B cell (primary cell): ENCODE results near the gene SSBP3. TPM values are rescaled to one million over a fixed set of nuclear protein-coding genes. Genes with fewer than 3 reads are reported as not detected.

Source experiments
- ATAC-seq: fragments of 200-7000 bp; cut with Tn5 transposase; one replicate; pipeline ENCODE4 v1.10.0; 2021; ENCODE audit warnings: low read depth, mild to moderate bottlenecking, moderate number of reproducible peaks, moderate library complexity
- CTCF ChIA-PET: fragments of 350-600 bp; sonication (Branson Sonifier 250); formaldehyde crosslinking; loops from one replicate; lab custom pipeline; 2021; ENCODE audit warnings: antibody characterized with exemption, inconsistent platforms; lab: Charles Lee
- POLR2A ChIA-PET: fragments of 350-600 bp; sonication (Branson Sonifier 250); formaldehyde crosslinking; loops from one replicate; lab custom pipeline; 2021; ENCODE audit warnings: antibody characterized with exemption; lab: Charles Lee
- DNase-seq: peaks from one replicate; pipeline ENCODE4 v3.0.0; 2013
- H2AFZ ChIP-seq: 2 replicates; pipeline ENCODE4 v1.6.1; 2012; ENCODE audit warnings: mild to moderate bottlenecking, low read depth, low read length; ENCODE audit not compliant: insufficient read depth, poor library complexity, severe bottlenecking
- H3K27ac ChIP-seq, 2 donors: 1 replicate in 1 of 2; 2 replicates in 1 of 2; pipeline ENCODE4 v1.5.1; 2012 to 2013; ENCODE audit warnings: low read length in 2 of 2, mild to moderate bottlenecking in 2 of 2, moderate library complexity in 1 of 2
- H3K27me3 ChIP-seq, 4 experiments: fragments of 200-600 bp in 1 of 4; sonication (generic) in 1 of 4; replicated peaks in 1 of 4; 1 replicate in 2 of 4; 2 replicates in 2 of 4; pipeline versions ENCODE4 v1.6.1 to v1.7.0; 2013 to 2016; ENCODE audit warnings: low read length in 3 of 4, mild to moderate bottlenecking in 2 of 4, mixed read lengths in 1 of 4, moderate library complexity in 1 of 4; ENCODE audit not compliant: insufficient read depth in 4 of 4, control insufficient read depth in 3 of 4; ENCODE audit errors: control extremely low read depth in 1 of 4
- H3K36me3 ChIP-seq, 2 experiments: replicated peaks in 1 of 2; 1 replicate in 1 of 2; 2 replicates in 1 of 2; pipeline versions ENCODE4 v1.6.1 to v1.7.1; 2013; ENCODE audit warnings: low read length in 1 of 2; ENCODE audit not compliant: insufficient read depth in 2 of 2, control insufficient read depth in 1 of 2; ENCODE audit errors: control extremely low read depth in 1 of 2, extremely low read depth in 1 of 2
- H3K4me1 ChIP-seq, 2 donors: fragments of 200-600 bp in 1 of 2; sonication (generic) in 1 of 2; 1 replicate in 1 of 2; 2 replicates in 1 of 2; pipeline versions ENCODE4 v1.5.1 to v1.6.1; 2013 to 2017; ENCODE audit warnings: low read length in 2 of 2; ENCODE audit not compliant: control insufficient read depth in 2 of 2, insufficient read depth in 2 of 2
- H3K4me2 ChIP-seq: replicated peaks from 2 replicates; pipeline ENCODE3; 2012; ENCODE audit warnings: mild to moderate bottlenecking, low read depth, low read length; ENCODE audit not compliant: poor library complexity, severe bottlenecking
- H3K4me3 ChIP-seq, 5 experiments: fragments of 200-600 bp in 1 of 5; sonication (generic) in 1 of 5; 1 replicate in 3 of 5; 2 replicates in 2 of 5; pipeline versions ENCODE4 v1.5.1 to v1.7.0; 2011 to 2016; ENCODE audit warnings: low read length in 4 of 5, mild to moderate bottlenecking in 4 of 5, low read depth in 2 of 5, control low read depth in 1 of 5, moderate library complexity in 1 of 5; ENCODE audit not compliant: insufficient read depth in 1 of 5; ENCODE audit errors: control extremely low read depth in 1 of 5, extremely low read depth in 1 of 5
- H3K79me2 ChIP-seq: fragments of 200-600 bp; sonication (generic); one replicate; pipeline ENCODE4 v1.6.0; 2016; ENCODE audit warnings: low read length; ENCODE audit not compliant: control insufficient read depth, insufficient read depth
- H3K9ac ChIP-seq: fragments of 200-600 bp; sonication (generic); 2 replicates; pipeline ENCODE4 v1.6.1; 2017; ENCODE audit warnings: mild to moderate bottlenecking, low read length, moderate library complexity
- H3K9me3 ChIP-seq, 3 donors: one replicate each; pipeline versions ENCODE4 v1.6.1 to v1.7.1; 2013; ENCODE audit warnings: low read length in 2 of 3; ENCODE audit not compliant: control insufficient read depth in 2 of 3, insufficient read depth in 1 of 3; ENCODE audit errors: control extremely low read depth in 1 of 3
- H4K20me1 ChIP-seq: 2 replicates; pipeline ENCODE4 v1.6.0; 2012; ENCODE audit warnings: mild to moderate bottlenecking, low read length; ENCODE audit not compliant: insufficient read depth, control insufficient read depth, poor library complexity, severe bottlenecking
- H3K27ac Mint-ChIP-seq: one replicate; pipeline ENCODE4 v1.8.0; 2021; ENCODE audit warnings: mixed read lengths
- H3K27me3 Mint-ChIP-seq: one replicate; pipeline ENCODE4 v1.8.0; 2021; ENCODE audit warnings: mixed read lengths
- H3K4me1 Mint-ChIP-seq: one replicate; pipeline ENCODE4 v1.8.0; 2021; ENCODE audit warnings: mixed read lengths
- H3K4me3 Mint-ChIP-seq: one replicate; pipeline ENCODE4 v1.8.0; 2021; ENCODE audit warnings: mixed read lengths
- H3K9me3 Mint-ChIP-seq: one replicate; pipeline ENCODE4 v1.8.0; 2022; ENCODE audit warnings: mixed read lengths; ENCODE audit not compliant: insufficient read depth
- EZH2 ChIP-seq: IDR thresholded peaks from 2 replicates; pipeline ENCODE4 v1.6.1; 2012; ENCODE audit warnings: borderline replicate concordance, low read depth, mild to moderate bottlenecking, moderate library complexity, low read length; ENCODE audit not compliant: insufficient read depth, poor library complexity, severe bottlenecking
- WGBS: methylation state at CpG from one replicate; pipeline ENCODE4 v1.1.5; 2013; ENCODE audit warnings: missing lambda C conversion rate; ENCODE audit not compliant: insufficient coverage; 5-methylcytosine and 5-hydroxymethylcytosine counted together
- intact Hi-C: fragments of 100-400 bp; cut with micrococcal nuclease; formaldehyde crosslinking; loops from one replicate; pipeline ENCODE4 v1.10.0; 2022
- polyA plus RNA-seq: library from polyadenylated mRNA; depleted of rRNA; stranded (reverse); fragments of >200 nt; gene quantifications from 2 replicates; pipeline ENCODE4 v1.2.3, GENCODE V29; 2012
- total RNA-seq, 2 donors: library from RNA; stranded (reverse); fragments of 120-200 nt in 1 of 2; gene quantifications; 1 replicate in 1 of 2; 2 replicates in 1 of 2; pipeline versions ENCODE4 v1.2.3 to v1.2.4, GENCODE V29; 2013 to 2022
- TF ChIP-seq, protein P1 (sequence below): fragments of 200-600 bp; IDR thresholded peaks from one replicate; pipeline ENCODE4 v1.8.0; 2022; ENCODE audit warnings: antibody characterized with exemption, mild to moderate bottlenecking

SSBP3 gene
- total and polyA plus RNA-seq, 2 donors (not counting 1 experiment from before 2014, with no cell fraction given) = 16.9 to 30.7 TPM

DNA sequence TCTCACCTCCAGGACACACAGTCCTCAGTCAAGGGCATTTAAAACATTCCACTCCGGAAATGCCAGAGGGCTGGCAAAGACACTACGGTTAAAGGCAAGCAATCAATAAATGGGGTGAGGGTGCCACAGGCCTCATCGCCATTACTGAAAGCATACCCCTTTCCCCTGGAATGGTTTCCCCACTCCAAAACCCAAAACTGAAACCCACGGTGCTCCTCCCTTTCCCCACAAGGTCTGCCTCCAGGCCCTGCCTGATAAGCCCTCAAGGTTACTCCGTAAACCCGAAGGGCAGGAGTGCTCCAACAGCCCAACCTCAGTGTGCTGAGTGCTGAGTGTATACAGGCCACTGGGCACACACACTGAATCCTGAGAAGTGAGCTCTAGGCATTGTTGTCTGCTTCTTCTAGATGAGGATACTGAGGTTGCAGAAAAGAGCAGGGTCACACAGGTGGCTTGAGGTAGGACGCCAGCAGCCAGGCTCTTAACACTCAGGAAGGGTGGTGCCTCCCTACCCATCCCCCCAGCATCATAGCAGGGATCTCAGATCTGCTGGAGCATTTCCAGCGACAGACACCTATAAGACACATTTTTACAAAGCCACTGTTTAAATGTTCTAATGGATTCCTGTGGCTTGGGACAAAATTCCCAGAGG is 29.0 kb downstream of the SSBP3 start:
- ATAC-seq (no peak), DNase-seq (no peak)
- TF ChIP-seq, protein P1, sequence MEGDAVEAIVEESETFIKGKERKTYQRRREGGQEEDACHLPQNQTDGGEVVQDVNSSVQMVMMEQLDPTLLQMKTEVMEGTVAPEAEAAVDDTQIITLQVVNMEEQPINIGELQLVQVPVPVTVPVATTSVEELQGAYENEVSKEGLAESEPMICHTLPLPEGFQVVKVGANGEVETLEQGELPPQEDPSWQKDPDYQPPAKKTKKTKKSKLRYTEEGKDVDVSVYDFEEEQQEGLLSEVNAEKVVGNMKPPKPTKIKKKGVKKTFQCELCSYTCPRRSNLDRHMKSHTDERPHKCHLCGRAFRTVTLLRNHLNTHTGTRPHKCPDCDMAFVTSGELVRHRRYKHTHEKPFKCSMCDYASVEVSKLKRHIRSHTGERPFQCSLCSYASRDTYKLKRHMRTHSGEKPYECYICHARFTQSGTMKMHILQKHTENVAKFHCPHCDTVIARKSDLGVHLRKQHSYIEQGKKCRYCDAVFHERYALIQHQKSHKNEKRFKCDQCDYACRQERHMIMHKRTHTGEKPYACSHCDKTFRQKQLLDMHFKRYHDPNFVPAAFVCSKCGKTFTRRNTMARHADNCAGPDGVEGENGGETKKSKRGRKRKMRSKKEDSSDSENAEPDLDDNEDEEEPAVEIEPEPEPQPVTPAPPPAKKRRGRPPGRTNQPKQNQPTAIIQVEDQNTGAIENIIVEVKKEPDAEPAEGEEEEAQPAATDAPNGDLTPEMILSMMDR = no peak
- no peak for TF ChIP-seq EZH2
- intact Hi-C loops = loop anchor here (10.0 kb wide), 1 partner anchor 62 kb away; no protein-coding TSS in a partner anchor
- Histone ChIP-seq H3K9ac (no peak overlapping the region), H3K4me3 (no peak overlapping the region), H3K27me3 (no peaks in the 10 kb centered on the region), H2AFZ (no peak overlapping the region), H3K4me2 (peak overlapping the region; percentile 31), H3K27ac (peak overlapping the region; percentile 41 to 61), H4K20me1 (no peaks in the 10 kb centered on the region), H3K36me3 (no peaks in the 10 kb centered on the region), H3K79me2 (peaks cover 51% of the 10 kb centered on the region), H3K9me3 (no peaks in the 10 kb centered on the region), H3K4me1 (peaks cover 9 to 59% of the 10 kb centered on the region in 2 donors)
- Mint-ChIP-seq H3K9me3 (no peaks in the 10 kb centered on the region), H3K27ac (peak overlapping the region; percentile 82), H3K4me3 (peak overlapping the region; percentile 52), H3K27me3 (no peaks in the 10 kb centered on the region), H3K4me1 (peaks cover 58% of the 10 kb centered on the region)
- ChIA-PET POLR2A (no interaction called here), CTCF (interaction anchor here (1.0 to 1.3 kb wide), 2 partner anchors 19 to 29 kb away, joined by 4 read pairs; partner anchors contain the start of gene SSBP3)
- 63% methylated on average over 7 of the region's 8 CpGs for WGBS

DNA sequence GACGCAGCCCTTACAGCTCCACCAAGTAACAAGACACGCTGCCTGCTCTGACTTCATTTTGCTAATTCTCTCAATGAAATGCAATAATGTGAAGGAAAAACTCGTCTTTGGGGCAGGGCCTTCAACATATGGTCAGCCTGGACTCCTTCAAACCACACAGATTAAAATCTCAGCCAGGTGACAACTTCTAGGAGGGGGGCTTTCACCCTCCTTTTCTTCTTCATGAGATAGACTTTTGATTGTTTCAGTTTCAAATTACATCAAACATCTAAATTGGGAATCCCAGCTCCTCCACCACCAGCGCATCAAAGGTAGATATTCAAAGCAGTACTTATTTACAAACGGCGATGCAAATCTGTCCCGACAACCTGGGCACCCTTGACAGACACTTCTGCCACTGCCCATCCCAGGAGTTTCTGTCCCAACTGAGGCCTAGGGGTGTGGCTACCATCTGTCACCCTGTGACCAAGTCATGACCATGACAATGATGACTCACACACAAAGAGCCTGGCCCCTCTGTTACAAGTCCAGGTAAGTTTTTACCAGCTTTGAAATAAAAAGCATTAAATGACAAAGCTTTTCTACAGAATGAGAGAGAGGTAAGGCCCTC is 29.7 kb downstream of the SSBP3 start:
- no peaks in the 10 kb centered on the region for H3K27me3 Mint-ChIP-seq

More for the DNA sequence above, 29.7 kb downstream of the SSBP3 start:
- peak overlapping the region; percentile 31 for H3K4me2 ChIP-seq
- TF ChIP-seq, protein P1 = no peak
- no peak for TF ChIP-seq EZH2
- no peaks in the 10 kb centered on the region for H3K36me3 ChIP-seq
- peak overlapping the region; percentile 49 for H3K4me3 Mint-ChIP-seq
- peak overlapping the region; percentile 48 to 61 for H3K27ac ChIP-seq
- no peaks in the 10 kb centered on the region for H3K9me3 Mint-ChIP-seq
- POLR2A ChIA-PET = no interaction called here
- CTCF ChIA-PET = interaction anchor here (1.0 to 1.3 kb wide), 2 partner anchors 19 to 30 kb away, joined by 4 read pairs; partner anchors contain the start of gene SSBP3
- WGBS = 74% methylated on average over 4 of the region's 7 CpGs
- H3K4me1 ChIP-seq = peaks cover 9 to 62% of the 10 kb centered on the region in 2 donors
- H2AFZ ChIP-seq = no peak overlapping the region
- H3K9ac ChIP-seq = no peak overlapping the region
- H3K9me3 ChIP-seq = no peaks in the 10 kb centered on the region
- peaks cover 49% of the 10 kb centered on the region for H3K79me2 ChIP-seq
- no peaks in the 10 kb centered on the region for H4K20me1 ChIP-seq
- no peak overlapping the region for H3K4me3 ChIP-seq
- intact Hi-C loops = loop anchor here (10.0 kb wide), 1 partner anchor 62 kb away; no protein-coding TSS in a partner anchor
- ATAC-seq = peak; percentile 57
- no peaks in the 10 kb centered on the region for H3K27me3 ChIP-seq
- peaks cover 62% of the 10 kb centered on the region for H3K4me1 Mint-ChIP-seq
- peak; percentile 58 for DNase-seq
- peak overlapping the region; percentile 82 for H3K27ac Mint-ChIP-seq
